ENCODE results near the gene UBE2L5. TPM values are rescaled to one million over a fixed set of nuclear protein-coding genes. Genes with fewer than 3 reads are reported as not detected.

The UBE2L5 gene
- total and polyA plus RNA-seq, 7 donors, result 0.09 to 1.6 (median 0.78) TPM; not detected in 3

- H3K9me3 ChIP-seq, result no peaks in the 10 kb centered on the region
- 85 to 92% methylated on average over 3 of the region's 3 CpGs for WGBS, 2 donors
- DNase-seq, result no peak
- H3K27ac ChIP-seq, result peak overlapping the region in 2 of 4 donors; percentile 89
- intact Hi-C loops (cut with DNase I), result no loop called here
- H3K27me3 ChIP-seq, result no peaks in the 10 kb centered on the region
- TF ChIP-seq POLR2A (IDR thresholded peaks at IDR 0.05) (no peak), EP300 (IDR thresholded peaks at IDR 0.05) (no peak), CTCF (IDR thresholded peaks at IDR 0.05) (no peak), POLR2AphosphoS5 (IDR thresholded peaks at IDR 0.05) (no peak)
- no peaks in the 10 kb centered on the region for H3K36me3 ChIP-seq
- H3K4me3 ChIP-seq, result no peak overlapping the region
- H3K4me1 ChIP-seq, result peaks cover 0 to 39% (median 29%) of the 10 kb centered on the region in 4 donors
Observed at GRCh38 chr13:30423891-30424290, 1.6 kb downstream of the UBE2L5 start.

- intact Hi-C loops (cut with DNase I), result no loop called here
- Histone ChIP-seq H3K36me3 (no peaks in the 10 kb centered on the region), H3K27me3 (no peaks in the 10 kb centered on the region), H3K27ac (no peak overlapping the region), H3K9me3 (no peaks in the 10 kb centered on the region), H3K4me1 (peaks cover 0 to 26% (median 13%) of the 10 kb centered on the region in 4 donors), H3K4me3 (no peak overlapping the region)
- WGBS, 2 donors, result 89 to 95% methylated on average over 3 of the region's 3 CpGs
- DNase-seq, result no peak
- no peak for TF ChIP-seq POLR2AphosphoS5 (IDR thresholded peaks at IDR 0.05)
- TF ChIP-seq EP300 (IDR thresholded peaks at IDR 0.05), result no peak
- no peak for TF ChIP-seq CTCF (IDR thresholded peaks at IDR 0.05)
- TF ChIP-seq POLR2A (IDR thresholded peaks at IDR 0.05), result no peak
Observed at GRCh38 chr13:30429235-30429634, 6.9 kb downstream of the UBE2L5 start.

GRCh38 chr13:30429721-30430694 is 7.7 kb downstream of the UBE2L5 start:
- 59 to 72% methylated on average over 6 of the region's 6 CpGs for WGBS, 2 donors
- Histone ChIP-seq H3K4me1 (peaks cover 0 to 26% (median 13%) of the 10 kb centered on the region in 4 donors), H3K27me3 (no peaks in the 10 kb centered on the region), H3K27ac (peak overlapping the region; percentile 28 to 70 (median 39)), H3K9me3 (no peaks in the 10 kb centered on the region), H3K4me3 (no peak overlapping the region), H3K36me3 (no peaks in the 10 kb centered on the region)
- intact Hi-C loops (cut with DNase I), result no loop called here
- no peak for DNase-seq
- TF ChIP-seq CTCF (IDR thresholded peaks at IDR 0.05) (no peak), POLR2AphosphoS5 (IDR thresholded peaks at IDR 0.05) (peak in 2 of 4 donors; percentile 27 to 56), POLR2A (IDR thresholded peaks at IDR 0.05) (no peak), EP300 (IDR thresholded peaks at IDR 0.05) (no peak)

GRCh38 chr13:30431269-30431940 is 9.1 kb downstream of the UBE2L5 start:
- 60 to 69% methylated on average over 2 of the region's 2 CpGs for WGBS, 2 donors
- DNase-seq, result no peak

More at GRCh38 chr13:30431269-30431940, 9.1 kb downstream of the UBE2L5 start:
- Histone ChIP-seq H3K9me3 (no peaks in the 10 kb centered on the region), H3K27ac (peak overlapping the region in 2 of 4 donors; percentile 43 to 70), H3K4me1 (peaks cover 0 to 26% (median 13%) of the 10 kb centered on the region in 4 donors), H3K4me3 (no peak overlapping the region), H3K36me3 (no peaks in the 10 kb centered on the region), H3K27me3 (no peaks in the 10 kb centered on the region)
- no peak for TF ChIP-seq POLR2AphosphoS5 (IDR thresholded peaks at IDR 0.05)
- no peak for TF ChIP-seq POLR2A (IDR thresholded peaks at IDR 0.05)
- TF ChIP-seq CTCF (IDR thresholded peaks at IDR 0.05), result no peak
- TF ChIP-seq EP300 (IDR thresholded peaks at IDR 0.05), result no peak
- intact Hi-C loops (cut with DNase I), result no loop called here
